SK-N-SH (cell line): ENCODE results near the gene MIPOL1. TPM values are rescaled to one million over a fixed set of nuclear protein-coding genes. Genes with fewer than 3 reads are reported as not detected.

Experiments used
- CTCF ChIA-PET: fragments of 300-600, 350-600 bp; formaldehyde crosslinking; extraction: SDS; loops from one replicate; lab custom pipeline; 2021; lab: Yijun Ruan, JAX
- POLR2A ChIA-PET: fragments of 350-600 bp; sonication (Branson Sonifier 250); formaldehyde crosslinking; extraction: SDS; loops from one replicate; lab custom pipeline; 2020; ENCODE audit warnings: antibody characterized with exemption, inconsistent platforms; lab: Yijun Ruan, JAX
- DNase-seq: peaks from one replicate; pipeline ENCODE4 v3.0.0; 2012
- H2AFZ ChIP-seq: fragments of 200-600 bp; sonication (generic); 2 replicates; pipeline ENCODE4 v1.8.1; 2016; ENCODE audit warnings: antibody characterized with exemption, mild to moderate bottlenecking, low read depth
- H3F3A ChIP-seq: fragments of 200-600 bp; sonication (generic); replicated peaks from 2 replicates; pipeline ENCODE3; 2016; ENCODE audit warnings: antibody characterized with exemption, mild to moderate bottlenecking; ENCODE audit not compliant: insufficient read depth
- H3K27ac ChIP-seq, 2 experiments: fragments of 200-500 bp in 1 of 2; fragments of 200-600 bp in 1 of 2; sonication (Bioruptor generic) in 1 of 2; sonication (generic), shearing (Covaris generic) in 1 of 2; 2 replicates each; pipeline versions ENCODE4 v1.5.1 to v1.6.1; 2014 to 2016; ENCODE audit warnings: low read depth in 2 of 2, inconsistent platforms in 1 of 2, low read length in 1 of 2, mild to moderate bottlenecking in 1 of 2, mixed read lengths in 1 of 2
- H3K27me3 ChIP-seq: fragments of 200-600 bp; sonication (generic), shearing (Covaris generic); 2 replicates; pipeline ENCODE4 v1.6.1; 2016; ENCODE audit warnings: mixed run types; ENCODE audit not compliant: insufficient read depth
- H3K36me3 ChIP-seq, 2 experiments: fragments of 200-500 bp in 1 of 2; fragments of 200-600 bp in 1 of 2; sonication (Bioruptor generic) in 1 of 2; sonication (generic) in 1 of 2; replicated peaks in 1 of 2; 2 replicates each; pipeline versions ENCODE3 to v1.5.1; 2014 to 2016; ENCODE audit warnings: low read length in 1 of 2, mild to moderate bottlenecking in 1 of 2; ENCODE audit not compliant: insufficient read depth in 2 of 2, control insufficient read depth in 1 of 2
- H3K4me1 ChIP-seq, 2 experiments: fragments of 200-500 bp in 1 of 2; fragments of 200-600 bp in 1 of 2; sonication (Bioruptor generic) in 1 of 2; sonication (generic), shearing (Covaris generic) in 1 of 2; 2 replicates each; pipeline versions ENCODE4 v1.5.1 to v1.6.1; 2014 to 2016; ENCODE audit warnings: low read depth in 1 of 2, low read length in 1 of 2, mixed run types in 1 of 2; ENCODE audit not compliant: insufficient read depth in 2 of 2, control insufficient read depth in 1 of 2
- H3K4me2 ChIP-seq: fragments of 200-600 bp; sonication (generic), shearing (Covaris generic); 2 replicates; pipeline ENCODE4 v1.6.1; 2017; ENCODE audit warnings: mixed run types
- H3K4me3 ChIP-seq, 2 experiments: fragments of 200-500 bp in 1 of 2; fragments of 200-600 bp in 1 of 2; sonication (Bioruptor generic) in 1 of 2; sonication (generic), shearing (Covaris generic) in 1 of 2; 2 replicates each; pipeline versions ENCODE4 v1.5.1 to v1.8.1; 2014 to 2016; ENCODE audit warnings: low read depth in 2 of 2, inconsistent platforms in 1 of 2, low read length in 1 of 2, mild to moderate bottlenecking in 1 of 2, mixed read lengths in 1 of 2, moderate library complexity in 1 of 2
- H3K79me2 ChIP-seq: fragments of 200-600 bp; sonication (generic); 2 replicates; pipeline ENCODE4 v1.8.1; 2017; ENCODE audit warnings: mild to moderate bottlenecking; ENCODE audit not compliant: insufficient read depth
- H3K9ac ChIP-seq: fragments of 200-600 bp; sonication (generic); 2 replicates; pipeline ENCODE4 v1.6.1; 2017; ENCODE audit warnings: mixed run types
- H3K9me2 ChIP-seq: fragments of 200-600 bp; sonication (generic); 2 replicates; pipeline ENCODE4 v1.6.1; 2017; ENCODE audit warnings: mixed run types
- H3K9me3 ChIP-seq: fragments of 200-600 bp; sonication (generic); 2 replicates; pipeline ENCODE4 v1.6.1; 2017; ENCODE audit warnings: mixed run types, mild to moderate bottlenecking, moderate library complexity
- H4K20me1 ChIP-seq: fragments of 200-600 bp; sonication (generic); 2 replicates; pipeline ENCODE4 v1.6.1; 2017; ENCODE audit warnings: mild to moderate bottlenecking, mixed run types; ENCODE audit not compliant: insufficient read depth
- FOSL2 ChIP-seq: IDR thresholded peaks from 2 replicates; pipeline ENCODE4 v1.4.0; 2012; ENCODE audit warnings: low read depth, mild to moderate bottlenecking, moderate library complexity, borderline replicate concordance
- FOXJ3 ChIP-seq: sonication (generic); formaldehyde crosslinking; IDR thresholded peaks from 2 replicates; pipeline ENCODE4 v1.5.1; 2020; ENCODE audit warnings: mild to moderate bottlenecking, missing genetic modification reagents
- FOXM1 ChIP-seq: IDR thresholded peaks from 2 replicates; pipeline ENCODE4 v1.4.0; 2012; ENCODE audit warnings: low read depth, mild to moderate bottlenecking
- JUND ChIP-seq: IDR thresholded peaks from 2 replicates; pipeline ENCODE4 v1.4.0; 2012
- MXI1 ChIP-seq: IDR thresholded peaks from 2 replicates; pipeline ENCODE4 v1.6.1; 2012; ENCODE audit warnings: mild to moderate bottlenecking, low read depth, low read length, improper control_type of control experiment
- RAD21 ChIP-seq: IDR thresholded peaks from 2 replicates; pipeline ENCODE4 v1.6.1; 2012; ENCODE audit warnings: mild to moderate bottlenecking, low read length
- RCOR1 ChIP-seq: fragments of 150-350 bp; IDR thresholded peaks from 2 replicates; pipeline ENCODE4 v1.6.1; 2017; ENCODE audit warnings: antibody characterized with exemption, low read length
- RFX5 ChIP-seq: IDR thresholded peaks from 2 replicates; pipeline ENCODE4 v1.6.1; 2012; ENCODE audit warnings: mild to moderate bottlenecking, improper control_type of control experiment, low read length
- RXRA ChIP-seq: IDR thresholded peaks from 2 replicates; pipeline ENCODE4 v1.4.0; 2012; ENCODE audit warnings: low read depth, mild to moderate bottlenecking, borderline replicate concordance
- TAF1 ChIP-seq: IDR thresholded peaks from 2 replicates; pipeline ENCODE4 v1.6.1; 2012; ENCODE audit warnings: low read depth, mild to moderate bottlenecking, low read length, moderate library complexity, borderline replicate concordance
- TCF12 ChIP-seq: IDR thresholded peaks from 2 replicates; pipeline ENCODE4 v1.4.0; 2012
- TEAD4 ChIP-seq: IDR thresholded peaks from 2 replicates; pipeline ENCODE4 v1.4.0; 2012; ENCODE audit warnings: mild to moderate bottlenecking, borderline replicate concordance; ENCODE audit not compliant: insufficient read depth
- WGBS: methylation state at CpG from one replicate; pipeline ENCODE4 v1.1.6; 2017; ENCODE audit warnings: low lambda C conversion rate; 5-methylcytosine and 5-hydroxymethylcytosine counted together
- polyA plus RNA-seq, 3 experiments: library from polyadenylated mRNA; depleted of rRNA; stranded (reverse); fragments of >200 nt; gene quantifications; 2 replicates each; pipeline ENCODE4 v1.2.3, GENCODE V29; 2012
- TF ChIP-seq, protein P1 (sequence below): IDR thresholded peaks from 2 replicates; pipeline ENCODE4 v1.6.1; 2012; ENCODE audit warnings: mild to moderate bottlenecking, low read depth, low read length, moderate library complexity
- TF ChIP-seq, protein P2 (sequence below): fragments of 200-600 bp; sonication (generic); IDR thresholded peaks from 2 replicates; pipeline ENCODE4 v1.6.1; 2017; ENCODE audit warnings: antibody characterized with exemption, mild to moderate bottlenecking, moderate library complexity

MIPOL1 gene
- polyA plus RNA-seq, 1 of the 3 experiments (the other 2 are of a cell fraction): 0.23 TPM

GRCh38 chr14:37598747-37599506 is 401.2 kb downstream of the MIPOL1 start:
- Histone ChIP-seq H3K4me1 (no peaks in the 10 kb centered on the region), H3F3A (no peaks in the 10 kb centered on the region), H3K4me2 (no peak overlapping the region), H3K27ac (no peak overlapping the region), H3K4me3 (no peak overlapping the region), H4K20me1 (no peaks in the 10 kb centered on the region), H2AFZ (no peak overlapping the region), H3K9me3 (no peaks in the 10 kb centered on the region), H3K79me2 (no peaks in the 10 kb centered on the region), H3K9ac (no peak overlapping the region), H3K9me2 (no peaks in the 10 kb centered on the region), H3K36me3 (no peaks in the 10 kb centered on the region), H3K27me3 (peaks cover 15% of the 10 kb centered on the region; the same call in 1 of the 2 replicates)
- CTCF ChIA-PET: no interaction called here
- POLR2A ChIA-PET: no interaction called here
- TF ChIP-seq, protein P1, sequence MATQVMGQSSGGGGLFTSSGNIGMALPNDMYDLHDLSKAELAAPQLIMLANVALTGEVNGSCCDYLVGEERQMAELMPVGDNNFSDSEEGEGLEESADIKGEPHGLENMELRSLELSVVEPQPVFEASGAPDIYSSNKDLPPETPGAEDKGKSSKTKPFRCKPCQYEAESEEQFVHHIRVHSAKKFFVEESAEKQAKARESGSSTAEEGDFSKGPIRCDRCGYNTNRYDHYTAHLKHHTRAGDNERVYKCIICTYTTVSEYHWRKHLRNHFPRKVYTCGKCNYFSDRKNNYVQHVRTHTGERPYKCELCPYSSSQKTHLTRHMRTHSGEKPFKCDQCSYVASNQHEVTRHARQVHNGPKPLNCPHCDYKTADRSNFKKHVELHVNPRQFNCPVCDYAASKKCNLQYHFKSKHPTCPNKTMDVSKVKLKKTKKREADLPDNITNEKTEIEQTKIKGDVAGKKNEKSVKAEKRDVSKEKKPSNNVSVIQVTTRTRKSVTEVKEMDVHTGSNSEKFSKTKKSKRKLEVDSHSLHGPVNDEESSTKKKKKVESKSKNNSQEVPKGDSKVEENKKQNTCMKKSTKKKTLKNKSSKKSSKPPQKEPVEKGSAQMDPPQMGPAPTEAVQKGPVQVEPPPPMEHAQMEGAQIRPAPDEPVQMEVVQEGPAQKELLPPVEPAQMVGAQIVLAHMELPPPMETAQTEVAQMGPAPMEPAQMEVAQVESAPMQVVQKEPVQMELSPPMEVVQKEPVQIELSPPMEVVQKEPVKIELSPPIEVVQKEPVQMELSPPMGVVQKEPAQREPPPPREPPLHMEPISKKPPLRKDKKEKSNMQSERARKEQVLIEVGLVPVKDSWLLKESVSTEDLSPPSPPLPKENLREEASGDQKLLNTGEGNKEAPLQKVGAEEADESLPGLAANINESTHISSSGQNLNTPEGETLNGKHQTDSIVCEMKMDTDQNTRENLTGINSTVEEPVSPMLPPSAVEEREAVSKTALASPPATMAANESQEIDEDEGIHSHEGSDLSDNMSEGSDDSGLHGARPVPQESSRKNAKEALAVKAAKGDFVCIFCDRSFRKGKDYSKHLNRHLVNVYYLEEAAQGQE: no peak
- TF ChIP-seq RCOR1 (no peak), RAD21 (no peak), JUND (no peak), MXI1 (no peak), TAF1 (no peak), TEAD4 (no peak), FOSL2 (no peak), TCF12 (no peak), FOXM1 (no peak), RFX5 (no peak), RXRA (no peak), FOXJ3 (CRISPR knock-in tag) (no peak)
- TF ChIP-seq, protein P2, sequence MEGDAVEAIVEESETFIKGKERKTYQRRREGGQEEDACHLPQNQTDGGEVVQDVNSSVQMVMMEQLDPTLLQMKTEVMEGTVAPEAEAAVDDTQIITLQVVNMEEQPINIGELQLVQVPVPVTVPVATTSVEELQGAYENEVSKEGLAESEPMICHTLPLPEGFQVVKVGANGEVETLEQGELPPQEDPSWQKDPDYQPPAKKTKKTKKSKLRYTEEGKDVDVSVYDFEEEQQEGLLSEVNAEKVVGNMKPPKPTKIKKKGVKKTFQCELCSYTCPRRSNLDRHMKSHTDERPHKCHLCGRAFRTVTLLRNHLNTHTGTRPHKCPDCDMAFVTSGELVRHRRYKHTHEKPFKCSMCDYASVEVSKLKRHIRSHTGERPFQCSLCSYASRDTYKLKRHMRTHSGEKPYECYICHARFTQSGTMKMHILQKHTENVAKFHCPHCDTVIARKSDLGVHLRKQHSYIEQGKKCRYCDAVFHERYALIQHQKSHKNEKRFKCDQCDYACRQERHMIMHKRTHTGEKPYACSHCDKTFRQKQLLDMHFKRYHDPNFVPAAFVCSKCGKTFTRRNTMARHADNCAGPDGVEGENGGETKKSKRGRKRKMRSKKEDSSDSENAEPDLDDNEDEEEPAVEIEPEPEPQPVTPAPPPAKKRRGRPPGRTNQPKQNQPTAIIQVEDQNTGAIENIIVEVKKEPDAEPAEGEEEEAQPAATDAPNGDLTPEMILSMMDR: no peak
- no peak for DNase-seq
- 24% methylated on average over 25 of the region's 36 CpGs for WGBS
